Panc1 (cell line): ENCODE measurements around the gene WDFY3. TPM values are rescaled to one million over a fixed set of nuclear protein-coding genes. Genes with fewer than 3 reads are reported as not detected.

ENCODE experiments used
- ATAC-seq: fragments of 200-7000 bp; cut with Tn5 transposase; 2 replicates; pipeline ENCODE4 v1.9.1; 2020; ENCODE audit warnings: mild to moderate bottlenecking, moderate library complexity
- BruUV-seq: library from RNA; stranded (reverse); fragments of 400-500 nt; replicated peaks from 2 replicates; lab custom pipeline; 2021; lab: Mats Ljungman, UMichigan
- CTCF ChIA-PET: fragments of 300-600 bp; sonication (Branson Sonifier 250); formaldehyde crosslinking; loops from one replicate; lab custom pipeline; 2022; ENCODE audit warnings: antibody characterized with exemption; lab: Charles Lee
- POLR2A ChIA-PET: fragments of 300-600 bp; sonication (Branson Sonifier 250); formaldehyde crosslinking; loops from one replicate; lab custom pipeline; 2022; ENCODE audit warnings: antibody characterized with exemption; lab: Charles Lee
- DNase-seq: peaks from one replicate; pipeline ENCODE4 v3.0.0-alpha.2; 2010; ENCODE audit warnings: low read depth, low spot score
- H3K27ac ChIP-seq: 2 replicates; pipeline ENCODE4 v1.5.1; 2011; ENCODE audit warnings: mild to moderate bottlenecking, low read length, inconsistent platforms
- H3K27me3 ChIP-seq: fragments of 200-500 bp; sonication (Bioruptor generic); 2 replicates; pipeline ENCODE4 v1.6.0; 2014; ENCODE audit warnings: low read length, inconsistent platforms; ENCODE audit not compliant: control insufficient read depth, insufficient read depth
- H3K36me3 ChIP-seq: fragments of 200-500 bp; sonication (Bioruptor generic); 2 replicates; pipeline ENCODE4 v1.5.1; 2014; ENCODE audit warnings: inconsistent platforms, mild to moderate bottlenecking, low read length, moderate library complexity; ENCODE audit not compliant: control insufficient read depth, insufficient read depth
- H3K4me1 ChIP-seq: 2 replicates; pipeline ENCODE4 v1.5.1; 2011; ENCODE audit warnings: inconsistent platforms, mild to moderate bottlenecking, low read length, moderate library complexity; ENCODE audit not compliant: control insufficient read depth, insufficient read depth
- H3K4me3 ChIP-seq, 2 experiments: 2 replicates each; pipeline ENCODE4 v1.5.1; 2011 to 2012; ENCODE audit warnings: low read depth in 2 of 2, low read length in 2 of 2, mild to moderate bottlenecking in 2 of 2, inconsistent platforms in 1 of 2, moderate library complexity in 1 of 2
- H3K9me3 ChIP-seq: fragments of 200-500 bp; sonication (Bioruptor generic); 2 replicates; pipeline ENCODE4 v1.5.1; 2014; ENCODE audit warnings: low read depth, mild to moderate bottlenecking, inconsistent platforms, low read length, moderate library complexity; ENCODE audit not compliant: control insufficient read depth, insufficient read depth
- CTCF ChIP-seq: fragments of 450-650 bp; IDR thresholded peaks from 2 replicates; pipeline ENCODE4 v1.5.1; 2017; ENCODE audit warnings: mild to moderate bottlenecking
- POLR2AphosphoS5 ChIP-seq: IDR thresholded peaks from 2 replicates; pipeline ENCODE4 v1.6.1; 2012; ENCODE audit warnings: mild to moderate bottlenecking, low read depth, low read length, moderate library complexity
- REST ChIP-seq, 2 experiments: IDR thresholded peaks; 2 replicates each; pipeline ENCODE4 v1.6.1; 2011 to 2012; ENCODE audit warnings: low read depth in 2 of 2, control low read depth in 1 of 2, low read length in 1 of 2, mild to moderate bottlenecking in 1 of 2, moderate library complexity in 1 of 2; ENCODE audit not compliant: insufficient read depth in 1 of 2
- SIN3A ChIP-seq: IDR thresholded peaks from 2 replicates; pipeline ENCODE4 v1.6.1; 2012; ENCODE audit warnings: low read depth, mild to moderate bottlenecking, low read length, moderate library complexity, borderline replicate concordance; ENCODE audit not compliant: insufficient read depth
- TCF7L2 ChIP-seq: IDR thresholded peaks from 2 replicates; pipeline ENCODE4 v1.6.1; 2011; ENCODE audit warnings: mild to moderate bottlenecking, low read depth, low read length, inconsistent platforms
- in situ Hi-C: cut with HindIII; loops from 2 replicates; pipeline ENCODE4 v1.10.0; 2016; ENCODE audit warnings: low sequenced_read_pairs, low pct_unique_long_range_greater_than_20kb
- intact Hi-C: fragments of 100-400 bp; cut with micrococcal nuclease; formaldehyde crosslinking; loops from one replicate; pipeline ENCODE4 v1.10.0; 2022; ENCODE audit not compliant: unreplicated experiment
- total RNA-seq: library from RNA; stranded (reverse); gene quantifications from one replicate; pipeline ENCODE4 v1.2.1, GENCODE V29; 2021; ENCODE audit not compliant: unreplicated experiment

Gene WDFY3
- total RNA-seq, 1 experiment from 2014 or later: 47.8 TPM

GRCh38 chr4:84691170-84691691 is 275.3 kb downstream of the WDFY3 start:
- in situ Hi-C loops: no loop called here
- Histone ChIP-seq H3K4me3 (peak overlapping the region in 1 of 2 experiments; percentile 13; a peak in 1 of 4 replicates), H3K9me3 (no peaks in the 10 kb centered on the region), H3K36me3 (peaks cover 9% of the 10 kb centered on the region; the same call in 1 of the 2 replicates), H3K27ac (peak overlapping the region; percentile 83), H3K4me1 (peaks cover 23% of the 10 kb centered on the region), H3K27me3 (no peaks in the 10 kb centered on the region)
- BruUV-seq: no TSS peak
- ChIA-PET POLR2A (no interaction called here), CTCF (no interaction called here)
- peak; percentile 62; the same call in 1 of the 2 replicates for TF ChIP-seq TCF7L2
- TF ChIP-seq POLR2AphosphoS5: 0 out of 2 replicates have a peak, but pooled peaks have one; percentile 36
- no peak for TF ChIP-seq REST (IDR thresholded peaks at IDR 0.05; ENCODE audit: insufficient read depth in 1 of 2, low read depth in 2 of 2, low read length in 1 of 2)
- TF ChIP-seq SIN3A: no peak
- TF ChIP-seq CTCF: no peak
- intact Hi-C loops: no loop called here
- ATAC-seq: peak; percentile 98
- DNase-seq: peak; percentile 89

GRCh38 chr4:84690481-84690880 is 276.0 kb downstream of the WDFY3 start:
- H3K4me3 ChIP-seq: no peak overlapping the region

More at GRCh38 chr4:84690481-84690880, 276.0 kb downstream of the WDFY3 start:
- DNase-seq (no peak), ATAC-seq (no peak)
- H3K36me3 ChIP-seq: peaks cover 5% of the 10 kb centered on the region; the same call in 1 of the 2 replicates
- POLR2A ChIA-PET: no interaction called here
- TF ChIP-seq REST (IDR thresholded peaks at IDR 0.05; ENCODE audit: insufficient read depth in 1 of 2, low read depth in 2 of 2, low read length in 1 of 2) (no peak), TCF7L2 (no peak)
- peak overlapping the region; percentile 83 for H3K27ac ChIP-seq
- peaks cover 20% of the 10 kb centered on the region for H3K4me1 ChIP-seq
- BruUV-seq: no TSS peak
- H3K9me3 ChIP-seq: no peaks in the 10 kb centered on the region
- CTCF ChIA-PET: no interaction called here
- H3K27me3 ChIP-seq: no peaks in the 10 kb centered on the region
- in situ Hi-C loops: no loop called here
- intact Hi-C loops: no loop called here
